Jurkat, Clone E6-1 (cell line): ENCODE measurements around the gene GLIPR1L1. TPM values are rescaled to one million over a fixed set of nuclear protein-coding genes. Genes with fewer than 3 reads are reported as not detected.
A peak's percentile ranks its signal among the peaks of the same experiment; 100 is the strongest.

Source experiments
- DNase-seq: peaks from one replicate; pipeline ENCODE4 v3.0.0-alpha.2; 2011; ENCODE audit warnings: low read depth, low spot score
- H3K4me3 ChIP-seq: 2 replicates; pipeline ENCODE4 v1.5.1; 2011; ENCODE audit warnings: mild to moderate bottlenecking, low read length, control low read depth, moderate library complexity
- polyA plus RNA-seq: library from polyadenylated mRNA; unstranded; fragments of >200 nt; gene quantifications from one replicate; pipeline ENCODE4 v1.2.1, GENCODE V29; 2012; ENCODE audit warnings: missing spikeins; ENCODE audit not compliant: insufficient read length, insufficient read depth

Gene GLIPR1L1
- polyA plus RNA-seq = not detected

- DNase-seq = peak; percentile 78
- no peak within 1 kb of the TSS for H3K4me3 ChIP-seq
These were observed at the start of gene GLIPR1L1 for GRCh38 chr12:75334384-75335030. GLIPR1L1 (plus strand) TSS chr12:75334670; CDS start chr12:75334729, 59 bp downstream.

GRCh38 chr12:75288860-75289259, 45.6 kb upstream of the GLIPR1L1 start:
- DNase-seq = no peak
- H3K4me3 ChIP-seq = no peak overlapping the region

GRCh38 chr12:75289753-75290152, 44.7 kb upstream of the GLIPR1L1 start:
- peak; percentile 28 for DNase-seq

GRCh38 chr12:75291014-75291413, 43.5 kb upstream of the GLIPR1L1 start:
- no peak for DNase-seq
- H3K4me3 ChIP-seq = no peak overlapping the region

More at GRCh38 chr12:75289753-75290152, 44.7 kb upstream of the GLIPR1L1 start:
- no peak overlapping the region for H3K4me3 ChIP-seq

- H3K4me3 ChIP-seq = no peak overlapping the region
- no peak for DNase-seq
These were observed 40.1 kb upstream of the GLIPR1L1 start for GRCh38 chr12:75294336-75294735.

GRCh38 chr12:75294797-75295196, 39.7 kb upstream of the GLIPR1L1 start:
- no peak overlapping the region for H3K4me3 ChIP-seq
- DNase-seq = no peak

GRCh38 chr12:75302225-75302624, 32.2 kb upstream of the GLIPR1L1 start:
- DNase-seq = no peak
- no peak overlapping the region for H3K4me3 ChIP-seq

- no peak for DNase-seq
- no peak overlapping the region for H3K4me3 ChIP-seq
These were observed 31.7 kb upstream of the GLIPR1L1 start for GRCh38 chr12:75302781-75303180.

- DNase-seq = no peak
- H3K4me3 ChIP-seq = no peak overlapping the region
These were observed 28.8 kb upstream of the GLIPR1L1 start for GRCh38 chr12:75305412-75306332.

GRCh38 chr12:75308279-75308678, 26.2 kb upstream of the GLIPR1L1 start:
- DNase-seq = no peak

GRCh38 chr12:75311369-75311768, 23.1 kb upstream of the GLIPR1L1 start:
- H3K4me3 ChIP-seq = no peak overlapping the region
- no peak for DNase-seq

More at GRCh38 chr12:75308279-75308678, 26.2 kb upstream of the GLIPR1L1 start:
- H3K4me3 ChIP-seq = no peak overlapping the region

GRCh38 chr12:75315518-75315917, 19.0 kb upstream of the GLIPR1L1 start:
- DNase-seq = no peak

GRCh38 chr12:75317784-75318183, 16.7 kb upstream of the GLIPR1L1 start:
- DNase-seq = no peak
- H3K4me3 ChIP-seq = no peak overlapping the region

More at GRCh38 chr12:75315518-75315917, 19.0 kb upstream of the GLIPR1L1 start:
- H3K4me3 ChIP-seq = no peak overlapping the region

- no peak for DNase-seq
These were observed 12.0 kb upstream of the GLIPR1L1 start for GRCh38 chr12:75322464-75322863.

GRCh38 chr12:75323663-75324062, 10.8 kb upstream of the GLIPR1L1 start:
- H3K4me3 ChIP-seq = no peak overlapping the region
- DNase-seq = no peak

More at GRCh38 chr12:75322464-75322863, 12.0 kb upstream of the GLIPR1L1 start:
- H3K4me3 ChIP-seq = no peak overlapping the region

GRCh38 chr12:75327642-75328041, 6.8 kb upstream of the GLIPR1L1 start:
- no peak overlapping the region for H3K4me3 ChIP-seq
- no peak for DNase-seq

GRCh38 chr12:75329918-75330826, 4.3 kb upstream of the GLIPR1L1 start, which contains the start of gene CAPS2:
CAPS2 (minus strand) TSS chr12:75330324; CDS start chr12:75326498, 3,826 bp downstream.
- H3K4me3 ChIP-seq = peak within 1 kb of the TSS; percentile 61
- DNase-seq = peak; percentile 65

GRCh38 chr12:75337905-75338304, 3.4 kb downstream of the GLIPR1L1 start:
- no peak for DNase-seq
- no peak overlapping the region for H3K4me3 ChIP-seq

- DNase-seq = no peak
- no peak overlapping the region for H3K4me3 ChIP-seq
These were observed 7.4 kb downstream of the GLIPR1L1 start for GRCh38 chr12:75341873-75342272.
